Right atrium auricular region (tissue), 2 donors: ENCODE measurements around the gene ELL. TPM values are rescaled to one million over a fixed set of nuclear protein-coding genes. Genes with fewer than 3 reads are reported as not detected.

ENCODE experiments used
- DNase-seq: peaks from one replicate; pipeline ENCODE4 v3.0.0-alpha.2; 2019; ENCODE audit warnings: low spot score
- H3K27ac ChIP-seq, 2 donors: fragments of 200-600 bp; sonication (generic); 1 replicate in 1 of 2; 2 replicates in 1 of 2; pipeline ENCODE4 v1.5.1; 2016 to 2019
- H3K27me3 ChIP-seq, 2 donors: fragments of 200-600 bp; sonication (generic); one replicate each; pipeline versions ENCODE4 v1.5.1 to v1.6.0; 2017 to 2019
- H3K36me3 ChIP-seq: fragments of 200-600 bp; sonication (generic); one replicate; pipeline ENCODE4 v1.5.1; 2016
- H3K4me1 ChIP-seq, 2 donors: fragments of 200-600 bp; sonication (generic); one replicate each; pipeline versions ENCODE4 v1.5.1 to v1.6.0; 2017 to 2019
- H3K4me3 ChIP-seq, 2 donors: fragments of 200-600 bp; sonication (generic); 1 replicate in 1 of 2; 2 replicates in 1 of 2; pipeline ENCODE4 v1.5.1; 2017 to 2019; ENCODE audit warnings: mild to moderate bottlenecking in 1 of 2, moderate library complexity in 1 of 2
- H3K9me3 ChIP-seq, 2 donors: fragments of 200-600 bp; sonication (generic); one replicate each; pipeline ENCODE4 v1.5.1; 2019
- CTCF ChIP-seq, 2 donors: fragments of 200-600 bp; sonication (generic); IDR thresholded peaks; one replicate each; pipeline ENCODE4 v1.5.1; 2019; ENCODE audit warnings: antibody characterized with exemption in 2 of 2
- total RNA-seq, 2 donors: library from RNA; depleted of rRNA; stranded (reverse); fragments of >200 nt; gene quantifications; one replicate each; pipeline ENCODE4 v1.1.0, GENCODE V29; 2016

The ELL gene
- total RNA-seq, 2 donors from 2014 or later: 12.4 to 17.5 TPM

- Histone ChIP-seq H3K27ac (peak within 1 kb of the TSS; percentile 79 to 87), H3K4me1 (peaks cover 0 to 48% of the 10 kb centered on the region in 2 donors)
- DNase-seq: no peak
Measured at GRCh38 chr19:18437491-18438330, 84.2 kb downstream of the ELL start, which contains the start of gene ISYNA1. ISYNA1 (minus strand) TSS chr19:18438133; CDS start chr19:18437979, 154 bp downstream.

GRCh38 chr19:18436671-18437490 lies 85.0 kb downstream of the ELL start:
- TF ChIP-seq CTCF (IDR thresholded peaks at IDR 0.05): peak in 1 of 2 donors; percentile 25
- H3K36me3 ChIP-seq: no peaks in the 10 kb centered on the region
- H3K27me3 ChIP-seq: no peaks in the 10 kb centered on the region
- DNase-seq: peak; percentile 77
- peak overlapping the region; percentile 55 to 63 for H3K4me3 ChIP-seq
- H3K9me3 ChIP-seq: no peaks in the 10 kb centered on the region
- H3K4me1 ChIP-seq: peaks cover 0 to 50% of the 10 kb centered on the region in 2 donors
- H3K27ac ChIP-seq: peak overlapping the region; percentile 79 to 87

More at GRCh38 chr19:18437491-18438330, 84.2 kb downstream of the ELL start, which contains the start of gene ISYNA1:
- H3K36me3 ChIP-seq: no peaks in the 10 kb centered on the region
- peak in 1 of 2 donors; percentile 5 for TF ChIP-seq CTCF (IDR thresholded peaks at IDR 0.05)
- no peaks in the 10 kb centered on the region for H3K27me3 ChIP-seq
- peak within 1 kb of the TSS; percentile 55 to 63 for H3K4me3 ChIP-seq
- no peaks in the 10 kb centered on the region for H3K9me3 ChIP-seq

- no peaks in the 10 kb centered on the region for H3K9me3 ChIP-seq
- peaks cover 0 to 50% of the 10 kb centered on the region in 2 donors for H3K4me1 ChIP-seq
- H3K27me3 ChIP-seq: no peaks in the 10 kb centered on the region
- TF ChIP-seq CTCF (IDR thresholded peaks at IDR 0.05): no peak
- H3K36me3 ChIP-seq: no peaks in the 10 kb centered on the region
- peak overlapping the region; percentile 79 to 87 for H3K27ac ChIP-seq
- H3K4me3 ChIP-seq: peak overlapping the region in 1 of 2 donors; percentile 63
- DNase-seq: no peak
Measured at GRCh38 chr19:18435842-18436670, 85.8 kb downstream of the ELL start.

- no peak for TF ChIP-seq CTCF (IDR thresholded peaks at IDR 0.05)
- peaks cover 0 to 52% of the 10 kb centered on the region in 2 donors for H3K4me1 ChIP-seq
- no peaks in the 10 kb centered on the region for H3K9me3 ChIP-seq
- no peak overlapping the region for H3K27ac ChIP-seq
- no peak for DNase-seq
- H3K4me3 ChIP-seq: no peak overlapping the region
- no peaks in the 10 kb centered on the region for H3K36me3 ChIP-seq
- no peaks in the 10 kb centered on the region for H3K27me3 ChIP-seq
Measured at GRCh38 chr19:18435178-18435841, 86.6 kb downstream of the ELL start.
